H9 (cell line): ENCODE results near the gene ANKRD62. TPM values are rescaled to one million over a fixed set of nuclear protein-coding genes. Genes with fewer than 3 reads are reported as not detected.

Experiments used
- DNase-seq: peaks from one replicate; pipeline ENCODE4 v3.0.0-alpha.2; 2017
- H2AFZ ChIP-seq: one replicate; pipeline ENCODE4 v1.6.1; 2013; ENCODE audit warnings: mild to moderate bottlenecking, low read length, control low read depth, moderate library complexity
- H2AK5ac ChIP-seq: 2 replicates; pipeline ENCODE4 v1.6.1; 2013; ENCODE audit warnings: low read length, control low read depth, mixed read lengths; ENCODE audit not compliant: insufficient read length
- H2BK120ac ChIP-seq: one replicate; pipeline ENCODE4 v1.6.1; 2013; ENCODE audit warnings: low read depth, mild to moderate bottlenecking, low read length, control low read depth, inconsistent platforms; ENCODE audit not compliant: poor library complexity, severe bottlenecking
- H2BK12ac ChIP-seq: 2 replicates; pipeline ENCODE4 v1.6.1; 2013; ENCODE audit warnings: low read length, control low read depth, mixed read lengths, low read depth; ENCODE audit not compliant: insufficient read length
- H2BK15ac ChIP-seq: 2 replicates; pipeline ENCODE4 v1.6.1; 2013; ENCODE audit warnings: low read depth, low read length, control low read depth
- H2BK20ac ChIP-seq: one replicate; pipeline ENCODE4 v1.6.1; 2013; ENCODE audit warnings: low read depth, mild to moderate bottlenecking, low read length, control low read depth, inconsistent platforms; ENCODE audit not compliant: poor library complexity, severe bottlenecking
- H2BK5ac ChIP-seq: 2 replicates; pipeline ENCODE4 v1.6.1; 2013; ENCODE audit warnings: low read length, control low read depth, mixed read lengths; ENCODE audit not compliant: insufficient read length
- H3K14ac ChIP-seq: 2 replicates; pipeline ENCODE4 v1.6.1; 2013; ENCODE audit warnings: low read length, control low read depth; ENCODE audit not compliant: insufficient read depth
- H3K18ac ChIP-seq: 2 replicates; pipeline ENCODE4 v1.6.1; 2013; ENCODE audit warnings: low read depth, mild to moderate bottlenecking, mixed read lengths, low read length, control low read depth; ENCODE audit not compliant: insufficient read length
- H3K23ac ChIP-seq: 2 replicates; pipeline ENCODE4 v1.6.1; 2013; ENCODE audit warnings: low read length, control low read depth, mixed read lengths, low read depth; ENCODE audit not compliant: insufficient read length
- H3K23me2 ChIP-seq: 2 replicates; pipeline ENCODE4 v1.6.1; 2013; ENCODE audit warnings: low read depth, mild to moderate bottlenecking, mixed read lengths, low read length, control low read depth; ENCODE audit not compliant: insufficient read length, poor library complexity, severe bottlenecking
- H3K27ac ChIP-seq: 2 replicates; pipeline ENCODE4 v1.5.1; 2013; ENCODE audit warnings: low read length, control low read depth, mixed read lengths, low read depth; ENCODE audit not compliant: insufficient read length
- H3K27me3 ChIP-seq: 2 replicates; pipeline ENCODE4 v1.6.1; 2013; ENCODE audit warnings: low read length, control low read depth, inconsistent platforms; ENCODE audit not compliant: insufficient read depth
- H3K4ac ChIP-seq: 2 replicates; pipeline ENCODE4 v1.6.1; 2013; ENCODE audit warnings: low read depth, mild to moderate bottlenecking, control low read depth, inconsistent platforms, low read length, moderate library complexity
- H3K4me1 ChIP-seq: 2 replicates; pipeline ENCODE4 v1.6.1; 2013; ENCODE audit warnings: low read length, control low read depth, inconsistent platforms; ENCODE audit not compliant: insufficient read depth
- H3K4me2 ChIP-seq: 2 replicates; pipeline ENCODE4 v1.6.1; 2013; ENCODE audit warnings: low read length, control low read depth, mixed read lengths; ENCODE audit not compliant: insufficient read length, insufficient read depth
- H3K56ac ChIP-seq: 2 replicates; pipeline ENCODE4 v1.6.1; 2013; ENCODE audit warnings: low read depth, mild to moderate bottlenecking, mixed read lengths, low read length, control low read depth; ENCODE audit not compliant: insufficient read length
- H3K79me1 ChIP-seq: 2 replicates; pipeline ENCODE4 v1.6.1; 2013; ENCODE audit warnings: low read depth, mild to moderate bottlenecking, moderate library complexity, low read length, control low read depth, inconsistent platforms; ENCODE audit not compliant: insufficient read depth, poor library complexity, severe bottlenecking
- H3K79me2 ChIP-seq: 2 replicates; pipeline ENCODE4 v1.6.1; 2013; ENCODE audit warnings: low read length, control low read depth, inconsistent platforms; ENCODE audit not compliant: insufficient read depth
- H3K9ac ChIP-seq: 2 replicates; pipeline ENCODE4 v1.6.1; 2013; ENCODE audit warnings: low read length, control low read depth, mixed read lengths; ENCODE audit not compliant: insufficient read length; ENCODE audit errors: extremely low read depth
- H3K9me3 ChIP-seq: one replicate; pipeline ENCODE4 v1.6.1; 2013; ENCODE audit warnings: low read depth, low read length, inconsistent platforms; ENCODE audit not compliant: control insufficient read depth
- H3T11ph ChIP-seq: one replicate; pipeline ENCODE4 v1.6.1; 2013; ENCODE audit warnings: mild to moderate bottlenecking, low read length, control low read depth, inconsistent platforms
- H4K20me1 ChIP-seq: one replicate; pipeline ENCODE4 v1.6.1; 2013; ENCODE audit not compliant: control insufficient read depth, insufficient read length, insufficient read depth
- H4K5ac ChIP-seq: 2 replicates; pipeline ENCODE4 v1.6.1; 2013; ENCODE audit warnings: low read depth, mild to moderate bottlenecking, mixed read lengths, low read length, control low read depth; ENCODE audit not compliant: insufficient read length
- H4K8ac ChIP-seq: replicated peaks from 2 replicates; pipeline ENCODE4 v1.6.1; 2013; ENCODE audit warnings: low read length, control low read depth, mixed read lengths, low read depth; ENCODE audit not compliant: insufficient read length
- H4K91ac ChIP-seq: 2 replicates; pipeline ENCODE4 v1.6.1; 2013; ENCODE audit warnings: low read depth, mild to moderate bottlenecking, moderate library complexity, mixed read lengths, low read length, control low read depth; ENCODE audit not compliant: insufficient read length
- H3K27ac Mint-ChIP-seq, 3 experiments: 2 replicates in 2 of 3; 3 replicates in 1 of 3; pipeline ENCODE4 v1.8.0; 2020 to 2021; ENCODE audit warnings: mixed read lengths in 3 of 3, mild to moderate bottlenecking in 1 of 3, moderate library complexity in 1 of 3
- H3K27me3 Mint-ChIP-seq: 2 replicates; pipeline ENCODE4 v1.8.0; 2021; ENCODE audit warnings: low read depth, mild to moderate bottlenecking, moderate library complexity, mixed read lengths
- H3K36me3 Mint-ChIP-seq, 3 experiments: 2 replicates in 2 of 3; 3 replicates in 1 of 3; pipeline ENCODE4 v1.8.0; 2020 to 2021; ENCODE audit warnings: low read depth in 3 of 3, mixed read lengths in 3 of 3; ENCODE audit not compliant: insufficient read depth in 1 of 3
- H3K4me1 Mint-ChIP-seq, 2 experiments: 2 replicates each; pipeline ENCODE4 v1.8.0; 2020; ENCODE audit warnings: mixed read lengths in 2 of 2
- H3K4me3 Mint-ChIP-seq, 2 experiments: 2 replicates in 1 of 2; 3 replicates in 1 of 2; pipeline ENCODE4 v1.8.0; 2020 to 2021; ENCODE audit warnings: mild to moderate bottlenecking in 2 of 2, mixed read lengths in 2 of 2, moderate library complexity in 1 of 2
- H3K9me3 Mint-ChIP-seq, 2 experiments: 2 replicates in 1 of 2; 3 replicates in 1 of 2; pipeline ENCODE4 v1.8.0; 2020; ENCODE audit warnings: mild to moderate bottlenecking in 2 of 2, mixed read lengths in 2 of 2, moderate library complexity in 1 of 2
- CTCF ChIP-seq: fragments of 200-600 bp; sonication (generic); conservative IDR thresholded peaks from 3 replicates; pipeline ENCODE4 v1.8.0; 2021; ENCODE audit warnings: antibody characterized with exemption, mild to moderate bottlenecking
- WGBS: extraction: QIAGEN DNeasy Blood & Tissue Kit; methylation state at CpG from one replicate; pipeline ENCODE4 v1.1.7; 2013; ENCODE audit warnings: missing lambda C conversion rate, low lambda C conversion rate, mixed read lengths; ENCODE audit not compliant: insufficient read length; ENCODE audit errors: extremely low coverage; 5-methylcytosine and 5-hydroxymethylcytosine counted together
- long read RNA-seq: library from polyadenylated mRNA; unstranded; transcript quantifications from one replicate; pipeline ENCODE4 v2.0.0, GENCODE V29; 2020
- total RNA-seq: library from RNA; stranded (reverse); gene quantifications from 2 replicates; pipeline ENCODE4 v1.2.1, GENCODE V29; 2021

Gene ANKRD62
- not detected in 2 replicates for total RNA-seq
- long read RNA-seq: 0 reads

GRCh38 chr18:12093520-12094257, at the start of gene ANKRD62:
Gene ANKRD62 (plus strand): TSS chr18:12093843. CDS start chr18:12094018, 175 bp downstream.
- Mint-ChIP-seq H3K36me3 (peaks cover 0 to 5% (median 3%) of the 10 kb centered on the region in 3 experiments; a peak in 3 of 7 replicates), H3K4me3 (no peak within 1 kb of the TSS), H3K9me3 (peaks cover 8 to 9% of the 10 kb centered on the region in 2 experiments; a peak in 4 of 5 replicates), H3K4me1 (no peaks in the 10 kb centered on the region), H3K27ac (no peak within 1 kb of the TSS), H3K27me3 (peaks cover 22% of the 10 kb centered on the region)
- no peak within 1 kb of the TSS for H3K23ac ChIP-seq
- H3K9ac ChIP-seq: no peak within 1 kb of the TSS
- no peaks in the 10 kb centered on the region for H3K9me3 ChIP-seq
- H3K4ac ChIP-seq: no peak within 1 kb of the TSS
- H4K5ac ChIP-seq: no peak within 1 kb of the TSS
- no peak within 1 kb of the TSS for H2AFZ ChIP-seq
- no peak within 1 kb of the TSS for H3T11ph ChIP-seq
- no peaks in the 10 kb centered on the region for H4K20me1 ChIP-seq
- no peaks in the 10 kb centered on the region for H3K23me2 ChIP-seq
- H3K56ac ChIP-seq: no peak within 1 kb of the TSS
- H2AK5ac ChIP-seq: no peak within 1 kb of the TSS
- H3K79me1 ChIP-seq: no peaks in the 10 kb centered on the region
- peak; percentile 68 for DNase-seq
- no peak within 1 kb of the TSS for H3K18ac ChIP-seq
- no peak within 1 kb of the TSS for H2BK120ac ChIP-seq
- peak; percentile 53; the same call in 2 of the 3 replicates for TF ChIP-seq CTCF
- H4K91ac ChIP-seq: no peak within 1 kb of the TSS
- H4K8ac ChIP-seq: no peak within 1 kb of the TSS
- H3K4me1 ChIP-seq: no peaks in the 10 kb centered on the region
- no CpG with 5 or more reads among the region's 50 CpGs for WGBS
- no peak within 1 kb of the TSS for H2BK15ac ChIP-seq
- H2BK12ac ChIP-seq: no peak within 1 kb of the TSS
- no peak within 1 kb of the TSS for H3K27ac ChIP-seq
- H2BK5ac ChIP-seq: no peak within 1 kb of the TSS
- no peak within 1 kb of the TSS for H2BK20ac ChIP-seq
- no peaks in the 10 kb centered on the region for H3K79me2 ChIP-seq
- no peak within 1 kb of the TSS for H3K4me2 ChIP-seq
- no peaks in the 10 kb centered on the region for H3K27me3 ChIP-seq
- no peak within 1 kb of the TSS for H3K14ac ChIP-seq
